CD4-positive, alpha-beta T cell treated with Interleukin-2 at 100 ng/mL for 4 hours (primary cell): ENCODE results near the gene RAI1.
A peak's percentile ranks its signal among the peaks of the same experiment; 100 is the strongest.

Source experiments
- DNase-seq: peaks from one replicate; pipeline ENCODE4 v3.0.0-alpha.2; 2020; ENCODE audit warnings: low spot score

RAI1 gene

GRCh38 chr17:17732892-17733670 lies 51.8 kb downstream of the RAI1 start:
- no peak for DNase-seq

GRCh38 chr17:17736205-17737183 lies 55.2 kb downstream of the RAI1 start:
- DNase-seq = no peak

GRCh38 chr17:17737961-17738894 lies 57.0 kb downstream of the RAI1 start:
- no peak for DNase-seq

GRCh38 chr17:17738901-17739300 lies 57.6 kb downstream of the RAI1 start:
- DNase-seq = no peak

- DNase-seq = no peak
Observed at GRCh38 chr17:17739388-17740066, 58.3 kb downstream of the RAI1 start.

- peak; percentile 63 for DNase-seq
Observed at GRCh38 chr17:17740615-17741348, 59.5 kb downstream of the RAI1 start.

- DNase-seq = no peak
Observed at GRCh38 chr17:17741349-17742023, 60.2 kb downstream of the RAI1 start.

GRCh38 chr17:17742133-17742621 lies 60.9 kb downstream of the RAI1 start:
- DNase-seq = no peak

- DNase-seq = no peak
Observed at GRCh38 chr17:17742688-17743390, 61.6 kb downstream of the RAI1 start.

GRCh38 chr17:17743391-17744112 lies 62.3 kb downstream of the RAI1 start:
- DNase-seq = no peak

GRCh38 chr17:17744116-17744515 lies 62.9 kb downstream of the RAI1 start:
- no peak for DNase-seq

GRCh38 chr17:17745476-17746455 lies 64.5 kb downstream of the RAI1 start:
- DNase-seq = no peak

GRCh38 chr17:17748179-17748578 lies 66.9 kb downstream of the RAI1 start:
- DNase-seq = no peak

GRCh38 chr17:17748604-17749003 lies 67.3 kb downstream of the RAI1 start:
- no peak for DNase-seq

GRCh38 chr17:17749025-17749772 lies 67.9 kb downstream of the RAI1 start:
- DNase-seq = no peak

- DNase-seq = peak; percentile 65
Observed at GRCh38 chr17:17749921-17750320, 68.7 kb downstream of the RAI1 start.
